Skin of body (tissue), 3 donors: ENCODE measurements around the gene KIAA0408. TPM values are rescaled to one million over a fixed set of nuclear protein-coding genes. Genes with fewer than 3 reads are reported as not detected.
"Not testable (repeated sequence)": the region's sequence is repeated elsewhere in the genome, so short reads cannot be mapped to it uniquely, and the experiment has no call there.

Experiments
- DNase-seq: peaks from one replicate; lab custom pipeline; 2025; lab: John Stamatoyannopoulos, UW
- small RNA-seq: library from RNA; depleted of rRNA; stranded (forward); fragments of <200 nt; gene quantifications from one replicate; pipeline ENCODE3, GENCODE V24; 2014; ENCODE audit warnings: low replicate concordance
- total RNA-seq: library from RNA; depleted of rRNA; stranded (reverse); fragments of >200 nt; gene quantifications from one replicate; pipeline ENCODE4 v1.2.3, GENCODE V29; 2014

The KIAA0408 gene
- total RNA-seq, 1 donor from 2014 or later, result 25.9 TPM

- no peak for DNase-seq
Measured at GRCh38 chr6:127415096-127415495, 44.1 kb downstream of the KIAA0408 start.

DNA sequence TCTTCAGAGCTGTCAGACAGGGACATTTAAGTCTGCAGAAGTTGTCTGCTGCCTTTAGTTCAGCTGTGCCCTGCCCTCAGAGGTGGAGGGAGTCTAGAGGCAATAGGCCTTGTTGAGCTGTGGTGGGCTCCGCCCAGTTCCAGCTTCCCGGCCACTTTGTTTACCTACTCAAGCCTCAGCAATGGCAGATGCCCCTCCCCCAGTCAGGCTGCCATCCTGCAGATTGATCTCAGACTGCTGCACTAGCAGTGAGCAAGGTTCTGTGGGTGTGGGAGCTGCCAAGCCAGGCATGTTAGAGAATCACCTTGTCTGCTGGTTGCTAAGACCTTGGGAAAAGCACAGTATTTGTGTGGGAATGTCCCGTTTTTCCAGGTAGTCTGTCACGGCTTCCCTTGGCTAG lies 46.1 kb downstream of the KIAA0408 start:
- not testable (repeated sequence) for DNase-seq

DNA sequence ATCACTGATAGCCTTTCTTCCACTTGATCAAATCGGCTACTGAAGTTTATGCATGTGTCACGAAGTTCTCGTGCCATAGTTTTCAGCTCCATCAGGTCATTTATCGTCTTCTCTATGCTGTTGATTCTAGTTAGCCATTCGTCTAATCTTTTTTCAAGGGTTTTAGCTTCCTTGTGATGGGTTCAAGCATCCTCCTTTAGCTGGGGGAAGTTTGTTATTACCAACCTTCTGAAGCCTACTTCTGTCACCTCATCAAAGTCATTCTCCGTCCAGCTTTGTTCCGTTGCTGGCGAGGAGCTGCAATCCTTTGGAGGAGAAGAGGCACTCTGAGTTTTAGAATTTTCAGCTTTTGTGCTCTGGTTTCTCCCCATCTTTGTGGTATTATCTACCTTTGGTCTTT lies 47.2 kb downstream of the KIAA0408 start:
- not testable (repeated sequence) for DNase-seq

Small RNA genes within 50 kb of the gene (small RNA-seq; reads per million reads assigned to genes)
- 0.17 reads per million for gene KIAA0408

Other genes starting within 250 kb of the KIAA0408 start
- 46.5 TPM for gene RNF146, start 192.5 kb downstream of the KIAA0408 start, total RNA-seq
- gene ECHDC1, start 115.8 kb downstream of the KIAA0408 start, total RNA-seq, result 126 TPM
- 0.20 TPM for gene C6orf58, start 117.8 kb upstream of the KIAA0408 start, total RNA-seq